ENCODE data around the gene TMEM242. TPM values are rescaled to one million over a fixed set of nuclear protein-coding genes. Genes with fewer than 3 reads are reported as not detected.

TMEM242 gene
- total and polyA plus RNA-seq, 8 donors = 10.9 to 15.2 (median 12.8) TPM

GRCh38 chr6:157291356-157291755 is 32.0 kb downstream of the TMEM242 start:
- Histone ChIP-seq H3K27me3 (no peaks in the 10 kb centered on the region), H3K9me3 (no peaks in the 10 kb centered on the region), H3K27ac (no peak overlapping the region), H3K36me3 (peaks cover 0 to 32% of the 10 kb centered on the region in 2 donors), H3K4me1 (no peaks in the 10 kb centered on the region), H3K4me3 (no peak overlapping the region)
- intact Hi-C loops (cut with DNase I) = no loop called here
- TF ChIP-seq CTCF (IDR thresholded peaks at IDR 0.05) = no peak
- DNase-seq (no peak), ATAC-seq (no peak)

- DNase-seq (no peak), ATAC-seq (no peak)
- Histone ChIP-seq H3K27me3 (no peaks in the 10 kb centered on the region), H3K4me1 (no peaks in the 10 kb centered on the region), H3K9me3 (no peaks in the 10 kb centered on the region), H3K4me3 (no peak overlapping the region), H3K36me3 (peaks cover 0 to 32% of the 10 kb centered on the region in 2 donors), H3K27ac (no peak overlapping the region)
- TF ChIP-seq CTCF (IDR thresholded peaks at IDR 0.05) = no peak
- intact Hi-C loops (cut with DNase I) = no loop called here
Measured at GRCh38 chr6:157290797-157291196, 32.5 kb downstream of the TMEM242 start.

- H3K9me3 ChIP-seq = no peaks in the 10 kb centered on the region
- H3K36me3 ChIP-seq = peaks cover 0 to 32% of the 10 kb centered on the region in 2 donors
- no peaks in the 10 kb centered on the region for H3K27me3 ChIP-seq
- no peak for TF ChIP-seq CTCF (IDR thresholded peaks at IDR 0.05)
- DNase-seq (no peak), ATAC-seq (no peak)
- H3K27ac ChIP-seq = no peak overlapping the region
- intact Hi-C loops (cut with DNase I) = no loop called here
- H3K4me3 ChIP-seq = no peak overlapping the region
- H3K4me1 ChIP-seq = no peaks in the 10 kb centered on the region
Measured at GRCh38 chr6:157289764-157290163, 33.6 kb downstream of the TMEM242 start.

- H3K4me1 ChIP-seq = no peaks in the 10 kb centered on the region
- no peak overlapping the region for H3K4me3 ChIP-seq
- H3K27ac ChIP-seq = no peak overlapping the region
- no peaks in the 10 kb centered on the region for H3K9me3 ChIP-seq
- peaks cover 0 to 32% of the 10 kb centered on the region in 2 donors for H3K36me3 ChIP-seq
- no peaks in the 10 kb centered on the region for H3K27me3 ChIP-seq
- TF ChIP-seq CTCF (IDR thresholded peaks at IDR 0.05) = no peak
- no peak for ATAC-seq
- DNase-seq = no peak
- intact Hi-C loops (cut with DNase I) = no loop called here
Measured at GRCh38 chr6:157288575-157288974, 34.7 kb downstream of the TMEM242 start.

GRCh38 chr6:157287923-157288322 is 35.4 kb downstream of the TMEM242 start:
- no peak for DNase-seq
- no peak for TF ChIP-seq CTCF (IDR thresholded peaks at IDR 0.05)
- intact Hi-C loops (cut with DNase I) = no loop called here
- Histone ChIP-seq H3K4me3 (no peak overlapping the region), H3K9me3 (no peaks in the 10 kb centered on the region), H3K36me3 (peaks cover 0 to 32% of the 10 kb centered on the region in 2 donors), H3K27ac (no peak overlapping the region), H3K4me1 (no peaks in the 10 kb centered on the region), H3K27me3 (no peaks in the 10 kb centered on the region)
- no peak for ATAC-seq
